PC-9 (cell line): ENCODE results near the gene HLCS. TPM values are rescaled to one million over a fixed set of nuclear protein-coding genes. Genes with fewer than 3 reads are reported as not detected.

Experiments
- BruUV-seq: library from RNA; stranded (reverse); fragments of 400-500 nt; replicated peaks from 2 replicates; lab custom pipeline; 2021; lab: Mats Ljungman, UMichigan
- CTCF ChIA-PET: fragments of 300-600 bp; sonication (Branson Sonifier 250); formaldehyde crosslinking; loops from one replicate; lab custom pipeline; 2022; ENCODE audit warnings: antibody characterized with exemption; lab: Charles Lee
- POLR2A ChIA-PET: fragments of 300-600 bp; sonication (Branson Sonifier 250); formaldehyde crosslinking; loops from one replicate; lab custom pipeline; 2022; ENCODE audit warnings: antibody characterized with exemption; ENCODE audit not compliant: unreplicated experiment; lab: Charles Lee
- DNase-seq, 2 experiments: peaks; one replicate each; pipeline versions ENCODE4 v3.0.0 to v3.0.0-alpha.2; 2015 to 2022; ENCODE audit warnings: mixed read lengths in 1 of 2
- H2AFZ ChIP-seq: fragments of 200-600 bp; sonication (generic); 2 replicates; pipeline ENCODE4 v1.8.1; 2017; ENCODE audit warnings: antibody characterized with exemption
- H3F3A ChIP-seq: fragments of 200-600 bp; sonication (generic); 2 replicates; pipeline ENCODE4 v1.8.1; 2017; ENCODE audit warnings: antibody characterized with exemption, mild to moderate bottlenecking, low read depth; ENCODE audit not compliant: insufficient read depth
- H3K27ac ChIP-seq: fragments of 200-600 bp; sonication (generic); 2 replicates; pipeline ENCODE4 v1.6.1; 2016; ENCODE audit warnings: mixed run types
- H3K27me3 ChIP-seq: fragments of 200-600 bp; sonication (generic); 2 replicates; pipeline ENCODE4 v1.6.1; 2016; ENCODE audit warnings: low read depth, mixed run types; ENCODE audit not compliant: insufficient read depth
- H3K36me3 ChIP-seq: fragments of 200-600 bp; sonication (generic); 2 replicates; pipeline ENCODE4 v1.6.1; 2016; ENCODE audit warnings: low read depth, mixed run types
- H3K4me1 ChIP-seq: fragments of 200-600 bp; sonication (generic); replicated peaks from 2 replicates; pipeline ENCODE4 v1.6.1; 2016; ENCODE audit warnings: mixed run types; ENCODE audit not compliant: insufficient read depth
- H3K4me2 ChIP-seq: fragments of 200-600 bp; sonication (generic); 2 replicates; pipeline ENCODE4 v1.6.1; 2017; ENCODE audit warnings: mixed run types
- H3K4me3 ChIP-seq: fragments of 200-600 bp; sonication (generic); 2 replicates; pipeline ENCODE4 v1.6.1; 2016; ENCODE audit warnings: mixed run types
- H3K79me2 ChIP-seq: fragments of 200-600 bp; sonication (generic); 2 replicates; pipeline ENCODE4 v1.6.1; 2017; ENCODE audit warnings: low read depth, mixed run types
- H3K9me2 ChIP-seq: fragments of 200-600 bp; sonication (generic); 2 replicates; pipeline ENCODE4 v1.8.1; 2017; ENCODE audit warnings: mild to moderate bottlenecking; ENCODE audit not compliant: insufficient read depth
- H3K9me3 ChIP-seq: fragments of 200-600 bp; sonication (generic); 2 replicates; pipeline ENCODE4 v1.8.1; 2016; ENCODE audit warnings: low read depth; ENCODE audit not compliant: insufficient read depth
- H4K20me1 ChIP-seq: fragments of 200-600 bp; sonication (generic); 2 replicates; pipeline ENCODE4 v1.8.1; 2017; ENCODE audit not compliant: insufficient read depth
- CTCF ChIP-seq: fragments of 200-600 bp; sonication (generic); conservative IDR thresholded peaks from 2 replicates; pipeline ENCODE4 v1.6.1; 2017; ENCODE audit warnings: mixed run types, antibody characterized with exemption, mild to moderate bottlenecking, moderate library complexity
- EZH2 ChIP-seq: fragments of 200-600 bp; sonication (generic); IDR thresholded peaks from 2 replicates; pipeline ENCODE4 v1.8.0; 2017; ENCODE audit warnings: antibody characterized with exemption, low read depth
- intact Hi-C: fragments of 100-400 bp; cut with micrococcal nuclease; formaldehyde crosslinking; loops from one replicate; pipeline ENCODE4 v1.10.0; 2022; ENCODE audit not compliant: unreplicated experiment
- total RNA-seq: library from RNA; stranded (reverse); gene quantifications from 2 replicates; pipeline ENCODE4 v1.2.3, GENCODE V29; 2021

Gene HLCS
- total RNA-seq, 1 experiment from 2014 or later = 21.6 TPM

GRCh38 chr21:36965720-36966065 lies 776 bp downstream of the HLCS start:
- H3K9me3 ChIP-seq = no peaks in the 10 kb centered on the region
- H3K4me3 ChIP-seq = peak overlapping the region; percentile 75
- H3F3A ChIP-seq = peaks cover 13% of the 10 kb centered on the region; the same call in 1 of the 2 replicates
- H3K79me2 ChIP-seq = peaks cover 14% of the 10 kb centered on the region; the same call in 1 of the 2 replicates
- ChIA-PET CTCF (interaction anchor here (0.6 to 1.1 kb wide), 2 partner anchors 11 to 53 kb away, joined by 5 read pairs; no protein-coding TSS in a partner anchor), POLR2A (interaction anchor here (0.5 kb wide), 1 partner anchor 646 kb away, joined by 15 read pairs; the partner anchor contains the start of gene MORC3)
- no peaks in the 10 kb centered on the region for H4K20me1 ChIP-seq
- peak overlapping the region; percentile 82 for H2AFZ ChIP-seq
- no peak for DNase-seq
- no peak for TF ChIP-seq CTCF
- no peak for TF ChIP-seq EZH2
- intact Hi-C loops = loop anchor here (2.0 kb wide), 1 partner anchor 23 kb away; no protein-coding TSS in a partner anchor
- BruUV-seq = no TSS peak
- H3K36me3 ChIP-seq = no peaks in the 10 kb centered on the region
- H3K27me3 ChIP-seq = no peaks in the 10 kb centered on the region
- peak overlapping the region; percentile 67 for H3K4me2 ChIP-seq
- H3K27ac ChIP-seq = peak overlapping the region; percentile 76
- H3K4me1 ChIP-seq = peaks cover 14% of the 10 kb centered on the region; the same call in 1 of the 2 replicates
- no peaks in the 10 kb centered on the region for H3K9me2 ChIP-seq

GRCh38 chr21:36964827-36965719 lies 1.4 kb downstream of the HLCS start:
- POLR2A ChIA-PET = interaction anchor here (0.5 kb wide), 1 partner anchor 645 kb away, joined by 15 read pairs; the partner anchor contains the start of gene MORC3
- no peaks in the 10 kb centered on the region for H3K9me3 ChIP-seq
- no peaks in the 10 kb centered on the region for H4K20me1 ChIP-seq
- peaks cover 14% of the 10 kb centered on the region; the same call in 1 of the 2 replicates for H3K79me2 ChIP-seq
- peaks cover 13% of the 10 kb centered on the region; the same call in 1 of the 2 replicates for H3F3A ChIP-seq
- H2AFZ ChIP-seq = peak overlapping the region; percentile 82; the same call in 1 of the 2 replicates
- H3K27me3 ChIP-seq = no peaks in the 10 kb centered on the region
- H3K9me2 ChIP-seq = no peaks in the 10 kb centered on the region
- TF ChIP-seq EZH2 = no peak
- TF ChIP-seq CTCF = no peak
- H3K4me2 ChIP-seq = peak overlapping the region; percentile 67
- peak overlapping the region; percentile 76 for H3K27ac ChIP-seq
- TSS peak; percentile 53 for BruUV-seq
- no peaks in the 10 kb centered on the region for H3K36me3 ChIP-seq
- intact Hi-C loops = no loop called here
- peak overlapping the region; percentile 75 for H3K4me3 ChIP-seq
- CTCF ChIA-PET = interaction anchor here (0.6 to 1.2 kb wide), 3 partner anchors 12 to 52 kb away, joined by 3 to 5 read pairs (median 5); no protein-coding TSS in a partner anchor
- H3K4me1 ChIP-seq = peaks cover 14% of the 10 kb centered on the region; the same call in 1 of the 2 replicates
- DNase-seq = no peak

GRCh38 chr21:36964398-36964797 lies 2.1 kb downstream of the HLCS start:
- TF ChIP-seq CTCF (no peak), EZH2 (no peak)
- peak overlapping the region; percentile 67 for H3K4me2 ChIP-seq
- CTCF ChIA-PET = interaction anchor here (1.2 kb wide), 1 partner anchor 12 kb away, joined by 3 read pairs; no protein-coding TSS in a partner anchor

More at GRCh38 chr21:36964398-36964797, 2.1 kb downstream of the HLCS start:
- intact Hi-C loops = no loop called here
- no peak for DNase-seq
- POLR2A ChIA-PET = no interaction called here
- H4K20me1 ChIP-seq = no peaks in the 10 kb centered on the region
- peaks cover 14% of the 10 kb centered on the region; the same call in 1 of the 2 replicates for H3K4me1 ChIP-seq
- no peak overlapping the region for H3K4me3 ChIP-seq
- peaks cover 13% of the 10 kb centered on the region; the same call in 1 of the 2 replicates for H3F3A ChIP-seq
- H3K9me3 ChIP-seq = no peaks in the 10 kb centered on the region
- H3K36me3 ChIP-seq = no peaks in the 10 kb centered on the region
- H2AFZ ChIP-seq = no peak overlapping the region
- no peak overlapping the region for H3K27ac ChIP-seq
- H3K27me3 ChIP-seq = no peaks in the 10 kb centered on the region
- BruUV-seq = no TSS peak
- no peaks in the 10 kb centered on the region for H3K9me2 ChIP-seq
- H3K79me2 ChIP-seq = peaks cover 14% of the 10 kb centered on the region; the same call in 1 of the 2 replicates
